Motor neuron (in vitro differentiated cells): Measurements from ENCODE around the gene COL5A3. TPM values are rescaled to one million over a fixed set of nuclear protein-coding genes. Genes with fewer than 3 reads are reported as not detected.
"Not testable (repeated sequence)": the region's sequence is repeated elsewhere in the genome, so short reads cannot be mapped to it uniquely, and the experiment has no call there.

Experiments
- ATAC-seq, 8 experiments: fragments of 200-7000 bp; cut with Tn5 transposase; replicated peaks in 6 of 8; 2 replicates each; pipeline ENCODE4 v1.8.0; 2021; ENCODE audit warnings: mild to moderate bottlenecking in 8 of 8, moderate library complexity in 8 of 8
- H3K27ac ChIP-seq, 2 donors: fragments of 250-450 bp; sonication (Bioruptor Pico); 2 replicates each; pipeline ENCODE4 v1.9.0; 2021; ENCODE audit warnings: antibody characterized with exemption in 2 of 2, mild to moderate bottlenecking in 2 of 2, moderate library complexity in 1 of 2
- H3K4me1 ChIP-seq, 2 donors: fragments of 250-450 bp; sonication (Bioruptor Pico); replicated peaks in 1 of 2; 2 replicates each; pipeline ENCODE4 v1.6.1; 2021; ENCODE audit warnings: antibody characterized with exemption in 2 of 2, mild to moderate bottlenecking in 2 of 2, moderate library complexity in 1 of 2
- H3K4me3 ChIP-seq, 5 donors: fragments of 250-450 bp; sonication (Bioruptor Pico); 2 replicates each; pipeline ENCODE4 v1.9.0; 2021; ENCODE audit warnings: antibody characterized with exemption in 5 of 5, mild to moderate bottlenecking in 5 of 5, moderate library complexity in 4 of 5
- whole genome bisulfite sequencing, 10 experiments: fragments of 450-650 bp; shearing (Covaris generic); methylation state at CpG; one replicate each; pipeline ENCODE4 v1.0.0; 2022; 5-methylcytosine and 5-hydroxymethylcytosine counted together
- in situ Hi-C, 9 experiments: fragments of 400-800 bp; cut with MboI; loops; one replicate each; pipeline ENCODE4 v1.15.0; 2021; ENCODE audit warnings: low sequenced_read_pairs in 9 of 9, low pct_unique_long_range_greater_than_20kb in 2 of 9; ENCODE audit not compliant: unreplicated experiment in 9 of 9
- total RNA-seq, 8 experiments: library from RNA; unstranded; fragments of 300-600 nt; gene quantifications; 2 replicates each; pipeline versions ENCODE4 v1.2.3 to v1.2.4, GENCODE V29; 2022

Gene COL5A3
- total RNA-seq, 8 experiments from 2014 or later, result 0.07 to 5.3 (median 0.19) TPM; not detected in 2

DNA sequence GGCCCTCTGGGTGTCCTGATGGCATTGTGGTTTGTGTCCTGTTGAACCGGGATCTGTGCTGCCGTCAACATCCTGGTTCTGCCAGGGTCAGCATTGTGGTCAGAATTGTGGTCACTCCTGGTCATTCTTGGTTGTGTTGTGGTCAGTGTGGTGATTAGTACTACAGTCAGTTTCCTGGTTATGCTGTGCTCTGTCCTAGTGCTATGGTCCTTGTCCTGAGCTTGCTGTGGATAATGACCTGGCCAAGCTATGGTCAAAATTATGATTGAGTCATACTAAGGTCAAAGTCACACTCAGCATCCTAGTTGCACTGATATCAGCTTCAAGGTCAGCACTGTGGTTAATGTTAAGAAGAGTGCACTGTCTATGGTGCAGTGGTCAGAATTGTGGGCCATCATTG lies 69.5 kb downstream of the COL5A3 start:
- no peak overlapping the region for H3K4me3 ChIP-seq
- in situ Hi-C loops, result loop anchor here in 6 of 9 experiments (25.0 kb wide), 4 partner anchors 97 to 447 kb away; partner anchors contain the start of genes S1PR2 (in 3 of the 6), ICAM1 (in 1 of the 6), MRPL4 (in 1 of the 6) and TYK2 (in 1 of the 6)
- WGBS, 10 experiments, result 80 to 100% (median 95%) methylated on average over 1 to 2 of the region's 2 CpGs; no CpG with 5 or more reads in 6 of the 10 experiments
- no peak overlapping the region for H3K27ac ChIP-seq
- ATAC-seq, result no peak
- H3K4me1 ChIP-seq, result peaks cover 7 to 10% of the 10 kb centered on the region in 2 donors

DNA sequence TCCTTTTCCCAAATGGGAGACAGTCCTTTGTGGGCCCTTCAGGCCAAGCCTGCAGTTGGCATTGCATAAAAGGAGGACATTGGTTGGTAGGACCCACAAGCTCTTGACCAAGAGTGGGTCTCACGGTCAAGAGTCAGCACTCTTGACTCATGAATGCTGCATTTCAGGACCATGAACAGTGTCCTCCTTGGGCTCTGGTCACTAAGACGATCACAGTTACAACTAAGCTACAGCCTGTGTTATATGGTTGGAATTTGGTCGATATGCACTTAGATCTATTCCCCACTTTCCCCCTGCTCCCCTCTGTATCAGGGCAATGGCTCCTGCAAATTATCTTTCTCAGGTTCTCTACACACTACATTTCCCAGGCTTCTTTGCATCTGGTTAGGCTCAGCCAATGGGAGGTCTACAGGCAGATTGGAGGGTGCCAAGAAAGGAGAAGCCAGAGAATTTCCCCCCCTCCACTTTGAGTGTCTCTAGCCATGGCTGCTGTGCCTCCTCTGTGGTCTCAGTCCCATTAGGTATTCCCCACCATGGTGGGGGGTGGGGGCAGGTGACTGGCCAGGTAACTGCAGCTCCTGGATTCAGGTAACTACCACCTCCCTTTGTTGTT lies 70.9 kb downstream of the COL5A3 start:
- no peak overlapping the region for H3K4me3 ChIP-seq
- no peak overlapping the region for H3K27ac ChIP-seq
- peak in 1 of 8 experiments; percentile 25 for ATAC-seq
- peaks cover 7 to 10% of the 10 kb centered on the region in 2 donors for H3K4me1 ChIP-seq
- in situ Hi-C loops, result loop anchor here in 6 of 9 experiments (10.0 to 25.0 kb wide), 5 partner anchors 85 to 448 kb away; partner anchors contain the start of genes S1PR2 (in 3 of the 6), ICAM1 (in 1 of the 6), MRPL4 (in 1 of the 6) and TYK2 (in 1 of the 6)
- 47 to 66% (median 62%) methylated on average over 1 to 3 of the region's 3 CpGs; no CpG with 5 or more reads in 6 of the 10 experiments for WGBS, 10 experiments

GRCh38 chr19:9937001-9937411 lies 73.3 kb downstream of the COL5A3 start:
- 0 to 60% (median 56%) methylated on average over 1 to 4 of the region's 20 CpGs; no CpG with 5 or more reads in 5 of the 10 experiments for WGBS, 10 experiments
- no peak for ATAC-seq
- Histone ChIP-seq H3K4me3 (peak overlapping the region in 4 of 5 donors; percentile 57 to 94 (median 76)), H3K27ac (no peak overlapping the region), H3K4me1 (peaks cover 10 to 17% of the 10 kb centered on the region in 2 donors)
- in situ Hi-C loops, result loop anchor here in 6 of 9 experiments (10.0 to 25.0 kb wide), 5 partner anchors 88 to 450 kb away; partner anchors contain the start of genes S1PR2 (in 3 of the 6), ICAM1 (in 1 of the 6), MRPL4 (in 1 of the 6) and TYK2 (in 1 of the 6)

GRCh38 chr19:9936326-9937000 lies 73.8 kb downstream of the COL5A3 start, which contains the start of gene OLFM2:
TSS of gene OLFM2 (minus strand) at chr19:9936515. CDS start at chr19:9936366, 149 bp downstream.
- peak in 6 of 8 experiments; percentile 44 to 81 (median 74) for ATAC-seq
- Histone ChIP-seq H3K27ac (peak within 1 kb of the TSS in 1 of 2 donors; percentile 5), H3K4me3 (peak within 1 kb of the TSS; percentile 57 to 94 (median 68)), H3K4me1 (peaks cover 10 to 17% of the 10 kb centered on the region in 2 donors)
- in situ Hi-C loops, result loop anchor here in 6 of 9 experiments (10.0 to 25.0 kb wide), 5 partner anchors 88 to 451 kb away; partner anchors contain the start of genes S1PR2 (in 3 of the 6), ICAM1 (in 1 of the 6), MRPL4 (in 1 of the 6) and TYK2 (in 1 of the 6)
- no CpG with 5 or more reads among the region's 62 CpGs for WGBS, 10 experiments

DNA sequence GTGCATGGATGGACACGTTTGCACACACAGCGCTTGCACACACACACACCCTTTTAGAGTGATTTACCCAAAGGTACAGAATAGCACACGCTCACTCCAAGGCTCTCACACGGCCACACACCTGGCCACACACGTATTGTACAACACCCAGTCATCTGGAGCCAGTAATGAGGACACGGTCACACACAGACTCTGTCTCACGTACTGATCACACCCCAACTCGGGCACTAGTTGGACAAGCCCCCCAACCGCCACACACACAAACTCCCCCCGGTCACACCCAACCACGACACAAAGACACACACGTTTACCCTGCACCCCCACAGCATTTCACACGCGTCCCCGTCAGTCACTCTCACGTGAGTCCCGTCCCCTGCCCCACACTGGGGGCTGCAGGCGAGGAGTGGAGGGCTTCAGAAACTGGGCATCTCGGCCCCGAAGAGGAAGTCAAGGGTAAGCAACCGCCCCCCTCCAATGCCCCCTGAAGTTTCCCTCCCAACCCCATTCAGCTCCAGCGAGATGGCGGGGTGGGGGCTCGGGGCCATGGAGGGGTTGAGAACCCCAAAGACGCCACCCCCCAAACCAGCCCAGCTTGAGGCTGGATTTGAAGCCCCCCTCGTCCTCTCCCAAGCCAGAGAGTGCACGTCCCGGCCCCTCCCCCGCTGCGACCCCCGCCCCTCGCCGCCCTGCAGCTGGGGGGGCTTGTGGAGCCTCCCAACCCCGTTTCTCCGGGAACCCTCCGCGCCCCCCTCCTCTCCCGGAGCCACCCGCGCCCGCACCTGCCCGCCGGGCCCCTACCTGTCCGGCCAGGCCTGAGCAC lies 74.6 kb downstream of the COL5A3 start:
- in situ Hi-C loops, result loop anchor here in 6 of 9 experiments (10.0 to 25.0 kb wide), 5 partner anchors 89 to 452 kb away; partner anchors contain the start of genes S1PR2 (in 3 of the 6), ICAM1 (in 1 of the 6), MRPL4 (in 1 of the 6) and TYK2 (in 1 of the 6)
- peak in 5 of 8 experiments; percentile 21 to 46 (median 36) for ATAC-seq
- H3K27ac ChIP-seq, result peak overlapping the region in 1 of 2 donors; percentile 5
- H3K4me3 ChIP-seq, result peak overlapping the region; percentile 57 to 94 (median 68)
- H3K4me1 ChIP-seq, result peaks cover 10 to 17% of the 10 kb centered on the region in 2 donors
- WGBS, 10 experiments, result 0 to 20% (median 3%) methylated on average over 1 to 6 of the region's 44 CpGs; no CpG with 5 or more reads in 6 of the 10 experiments

GRCh38 chr19:9934132-9934950 lies 76.0 kb downstream of the COL5A3 start:
- ATAC-seq, result peak; percentile 51 to 73 (median 60)
- peaks cover 10 to 17% of the 10 kb centered on the region in 2 donors for H3K4me1 ChIP-seq
- H3K27ac ChIP-seq, result no peak overlapping the region
- H3K4me3 ChIP-seq, result peak overlapping the region; percentile 57 to 94 (median 68)
- in situ Hi-C loops, result loop anchor here in 6 of 9 experiments (10.0 to 25.0 kb wide), 5 partner anchors 90 to 453 kb away; partner anchors contain the start of genes S1PR2 (in 3 of the 6), ICAM1 (in 1 of the 6), MRPL4 (in 1 of the 6) and TYK2 (in 1 of the 6)
- 0 to 41% (median 0%) methylated on average over 2 to 4 of the region's 23 CpGs; no CpG with 5 or more reads in 3 of the 10 experiments for WGBS, 10 experiments

DNA sequence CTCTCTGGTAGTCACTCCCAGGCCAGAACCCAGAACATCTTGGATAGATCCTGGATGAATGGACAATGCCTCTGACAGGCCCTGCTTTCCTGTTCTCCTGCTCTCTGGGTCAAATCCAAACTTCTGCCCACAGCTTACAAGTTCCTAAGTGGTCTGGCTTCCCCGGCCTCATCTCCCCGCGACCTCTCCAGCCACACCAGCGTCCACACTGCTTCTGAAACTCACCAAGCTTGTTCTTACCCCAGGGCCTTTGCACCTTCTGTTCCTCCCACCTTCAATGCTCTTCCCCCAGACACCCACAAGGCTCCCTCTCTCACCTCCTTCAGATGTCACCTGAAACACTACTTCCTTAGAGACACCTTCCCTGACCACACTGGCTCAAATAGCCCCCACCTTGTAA lies 77.5 kb downstream of the COL5A3 start:
- in situ Hi-C loops, result loop anchor here in 6 of 9 experiments (10.0 to 25.0 kb wide), 5 partner anchors 92 to 454 kb away; partner anchors contain the start of genes S1PR2 (in 3 of the 6), ICAM1 (in 1 of the 6), MRPL4 (in 1 of the 6) and TYK2 (in 1 of the 6)
- Histone ChIP-seq H3K4me1 (peaks cover 10 to 17% of the 10 kb centered on the region in 2 donors), H3K27ac (no peak overlapping the region), H3K4me3 (no peak overlapping the region)
- no peak for ATAC-seq
- WGBS, 10 experiments, result 53 to 86% (median 85%) methylated on average over 3 to 4 of the region's 4 CpGs; no CpG with 5 or more reads in 6 of the 10 experiments

DNA sequence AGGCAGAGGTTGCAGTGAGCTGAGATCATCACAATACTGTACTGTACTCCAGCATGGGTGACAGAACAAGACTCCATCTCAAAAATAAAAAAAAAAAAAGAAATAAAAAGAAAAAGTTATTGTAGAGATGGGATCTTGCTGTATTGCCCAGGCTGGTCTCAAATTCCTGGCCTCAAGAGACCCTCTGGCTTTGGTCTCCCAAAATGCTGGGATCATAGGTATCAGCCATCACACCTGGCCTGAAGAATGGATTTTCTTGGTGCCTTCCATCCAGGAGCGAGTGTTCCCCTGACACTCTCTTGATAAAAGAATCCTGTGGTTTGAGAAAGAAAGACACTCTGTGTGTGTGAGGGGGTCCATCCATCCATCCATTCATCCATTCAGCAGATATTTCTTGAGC lies 78.7 kb downstream of the COL5A3 start:
- no peak for ATAC-seq
- in situ Hi-C loops, result loop anchor here in 6 of 9 experiments (10.0 to 25.0 kb wide), 5 partner anchors 93 to 456 kb away; partner anchors contain the start of genes S1PR2 (in 3 of the 6), ICAM1 (in 1 of the 6), MRPL4 (in 1 of the 6) and TYK2 (in 1 of the 6)
- H3K4me1 ChIP-seq, result peaks cover 10 to 15% of the 10 kb centered on the region in 2 donors
- WGBS, 10 experiments, result 80 to 100% (median 100%) methylated on average over 1 of the region's 1 CpG; no CpG with 5 or more reads in 4 of the 10 experiments
- H3K4me3 ChIP-seq, result no peak overlapping the region
- H3K27ac ChIP-seq, result no peak overlapping the region

DNA sequence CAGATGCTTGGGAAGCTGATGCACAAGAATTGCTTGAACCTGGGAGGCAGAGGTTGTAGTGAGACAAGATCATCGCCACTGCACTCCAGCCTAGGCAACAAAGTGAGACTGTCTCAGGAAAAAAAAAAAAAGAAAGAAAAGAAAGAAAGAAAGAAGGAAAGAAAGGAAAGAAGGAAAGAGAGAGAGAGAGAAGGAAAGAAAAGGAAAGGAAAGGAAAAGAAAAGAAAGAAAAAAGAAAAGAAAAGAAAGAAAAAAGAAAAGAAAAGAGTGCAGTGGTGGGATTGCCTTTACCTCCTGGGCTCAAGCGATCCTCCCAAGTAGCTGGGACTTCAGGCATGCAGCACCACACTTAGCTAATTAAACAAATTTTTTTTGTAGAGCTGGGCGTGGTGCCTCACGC lies 86.9 kb downstream of the COL5A3 start:
- in situ Hi-C loops, result loop anchor here in 1 of 9 experiments (10.0 kb wide), 1 partner anchor 181 kb away; the partner anchor contains the start of genes ANGPTL6 and PPAN
- 65 to 100% (median 88%) methylated on average over 1 to 4 of the region's 4 CpGs for WGBS, 10 experiments

DNA sequence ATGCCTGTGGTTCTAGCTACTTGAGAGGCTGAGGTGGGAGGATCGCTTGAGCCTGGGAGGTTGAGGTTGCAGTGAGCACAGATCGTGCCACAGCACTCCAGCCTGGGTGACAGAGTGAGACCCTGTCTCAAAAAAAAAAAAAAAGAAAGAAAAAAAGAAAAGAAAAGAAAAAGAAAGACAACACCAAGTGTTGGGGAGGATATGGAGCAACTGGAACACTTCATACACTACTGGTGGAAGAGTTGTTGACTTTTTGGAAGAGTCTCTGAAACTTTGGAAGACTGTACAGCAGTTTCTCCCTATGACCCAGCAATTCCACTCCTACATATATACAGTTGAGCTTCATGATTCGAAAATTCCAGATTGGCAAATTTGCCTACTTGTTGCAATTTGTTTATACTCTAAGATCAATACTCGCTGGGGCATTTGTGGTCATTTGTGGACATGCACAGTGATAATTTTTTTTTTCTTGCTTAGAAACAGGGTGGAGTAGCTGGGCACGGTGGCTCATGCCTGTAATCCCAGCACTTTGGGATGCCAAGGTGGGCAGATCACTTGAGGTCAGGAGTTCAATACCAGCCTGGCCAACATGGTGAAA lies 87.4 kb downstream of the COL5A3 start:
- ATAC-seq, H3K4me3 ChIP-seq, H3K4me1 ChIP-seq, H3K27ac ChIP-seq: not testable (repeated sequence)
- in situ Hi-C loops, result loop anchor here in 1 of 9 experiments (10.0 kb wide), 1 partner anchor 182 kb away; the partner anchor contains the start of genes ANGPTL6 and PPAN
- 40 to 100% (median 77%) methylated on average over 1 to 5 of the region's 5 CpGs for WGBS, 10 experiments

More for the DNA sequence above, 86.9 kb downstream of the COL5A3 start:
- Histone ChIP-seq H3K4me1 (no peaks in the 10 kb centered on the region), H3K27ac (no peak overlapping the region), H3K4me3 (no peak overlapping the region)
- ATAC-seq, result no peak
